ENCODE data around the gene MAGI2. TPM values are rescaled to one million over a fixed set of nuclear protein-coding genes. Genes with fewer than 3 reads are reported as not detected.
"Not testable (repeated sequence)": the region's sequence is repeated elsewhere in the genome, so short reads cannot be mapped to it uniquely, and the experiment has no call there.

Gene MAGI2
- total RNA-seq, 1 donor from 2014 or later, result 10.7 TPM

DNA sequence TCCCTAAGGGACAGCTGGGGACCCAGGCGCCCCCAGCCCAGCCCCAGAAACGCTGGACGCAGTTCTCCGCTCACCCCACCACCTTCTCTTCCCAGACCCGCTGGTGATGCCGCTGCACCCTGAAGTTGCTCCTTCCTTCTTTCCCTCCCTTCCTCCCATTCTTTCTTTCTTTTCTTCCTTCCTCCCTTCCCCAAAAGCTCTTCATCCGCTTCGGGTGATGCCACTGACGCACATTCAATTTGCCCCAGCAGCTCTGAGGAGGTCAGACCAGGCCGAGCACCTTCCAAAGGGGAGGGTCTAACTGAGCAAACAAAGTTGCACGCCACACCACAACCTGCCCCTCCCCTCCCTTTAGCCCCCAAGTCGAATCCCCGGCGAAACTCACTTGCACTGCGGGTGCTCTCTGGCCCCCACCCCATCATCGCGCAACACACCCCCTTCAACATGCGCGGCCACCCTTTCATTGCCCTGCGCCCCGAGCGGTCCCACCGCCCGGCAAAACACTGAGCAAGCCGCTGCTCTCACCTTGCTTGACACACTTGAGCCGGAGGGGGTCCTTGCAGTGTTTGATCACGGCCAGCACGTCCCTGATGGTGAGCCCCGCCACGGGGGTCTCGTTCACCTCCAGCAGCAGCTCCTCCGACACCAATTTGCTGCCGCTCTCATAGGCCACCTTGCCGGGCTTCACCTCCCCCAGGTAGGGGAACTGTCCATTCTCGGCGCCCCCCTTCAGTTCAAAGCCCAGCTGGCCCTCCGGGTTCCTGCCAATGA is 787 bp downstream of the MAGI2 start:
- Mint-ChIP-seq H3K27ac (ENCODE audit: unreplicated experiment) (peak overlapping the region; percentile 94), H3K9me3 (ENCODE audit: unreplicated experiment) (no peaks in the 10 kb centered on the region), H3K4me3 (ENCODE audit: unreplicated experiment) (peak overlapping the region; percentile 95), H3K4me1 (ENCODE audit: unreplicated experiment) (peaks cover 24% of the 10 kb centered on the region), H3K27me3 (ENCODE audit: unreplicated experiment) (no peaks in the 10 kb centered on the region), H3K36me3 (ENCODE audit: unreplicated experiment) (peaks cover 4% of the 10 kb centered on the region)
- DNase-seq (ENCODE audit: extremely low spot score, unreplicated experiment), result no peak
- TF ChIP-seq, protein P1, sequence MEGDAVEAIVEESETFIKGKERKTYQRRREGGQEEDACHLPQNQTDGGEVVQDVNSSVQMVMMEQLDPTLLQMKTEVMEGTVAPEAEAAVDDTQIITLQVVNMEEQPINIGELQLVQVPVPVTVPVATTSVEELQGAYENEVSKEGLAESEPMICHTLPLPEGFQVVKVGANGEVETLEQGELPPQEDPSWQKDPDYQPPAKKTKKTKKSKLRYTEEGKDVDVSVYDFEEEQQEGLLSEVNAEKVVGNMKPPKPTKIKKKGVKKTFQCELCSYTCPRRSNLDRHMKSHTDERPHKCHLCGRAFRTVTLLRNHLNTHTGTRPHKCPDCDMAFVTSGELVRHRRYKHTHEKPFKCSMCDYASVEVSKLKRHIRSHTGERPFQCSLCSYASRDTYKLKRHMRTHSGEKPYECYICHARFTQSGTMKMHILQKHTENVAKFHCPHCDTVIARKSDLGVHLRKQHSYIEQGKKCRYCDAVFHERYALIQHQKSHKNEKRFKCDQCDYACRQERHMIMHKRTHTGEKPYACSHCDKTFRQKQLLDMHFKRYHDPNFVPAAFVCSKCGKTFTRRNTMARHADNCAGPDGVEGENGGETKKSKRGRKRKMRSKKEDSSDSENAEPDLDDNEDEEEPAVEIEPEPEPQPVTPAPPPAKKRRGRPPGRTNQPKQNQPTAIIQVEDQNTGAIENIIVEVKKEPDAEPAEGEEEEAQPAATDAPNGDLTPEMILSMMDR (IDR thresholded peaks at IDR 0.05), result no peak

DNA sequence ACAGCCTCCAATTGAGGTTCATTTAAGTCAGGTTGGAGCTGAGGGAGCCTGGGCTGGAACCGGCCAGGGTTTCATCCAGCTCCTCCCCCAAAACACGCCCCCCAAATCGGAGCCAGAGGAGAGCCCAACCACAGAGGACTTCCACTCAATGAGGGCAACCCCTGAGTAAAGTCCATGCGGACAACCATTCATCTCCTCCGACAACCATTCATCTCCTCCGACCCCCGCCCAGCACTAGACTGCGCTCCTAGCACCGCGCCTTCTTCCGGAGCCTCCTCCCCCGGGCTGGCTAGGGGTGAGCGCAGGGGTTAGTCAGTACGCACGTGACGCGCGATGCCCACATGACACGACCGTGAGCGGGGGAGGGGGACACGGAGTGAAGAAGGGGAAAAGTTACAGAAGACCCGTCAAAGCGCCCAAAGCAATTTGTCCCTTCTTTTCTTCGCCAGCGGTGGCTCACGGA is 1.4 kb downstream of the MAGI2 start:
- Mint-ChIP-seq H3K36me3 (ENCODE audit: unreplicated experiment) (no peaks in the 10 kb centered on the region), H3K27me3 (ENCODE audit: unreplicated experiment) (no peaks in the 10 kb centered on the region)
- peak; percentile 88 for DNase-seq (ENCODE audit: extremely low spot score, unreplicated experiment)

DNA sequence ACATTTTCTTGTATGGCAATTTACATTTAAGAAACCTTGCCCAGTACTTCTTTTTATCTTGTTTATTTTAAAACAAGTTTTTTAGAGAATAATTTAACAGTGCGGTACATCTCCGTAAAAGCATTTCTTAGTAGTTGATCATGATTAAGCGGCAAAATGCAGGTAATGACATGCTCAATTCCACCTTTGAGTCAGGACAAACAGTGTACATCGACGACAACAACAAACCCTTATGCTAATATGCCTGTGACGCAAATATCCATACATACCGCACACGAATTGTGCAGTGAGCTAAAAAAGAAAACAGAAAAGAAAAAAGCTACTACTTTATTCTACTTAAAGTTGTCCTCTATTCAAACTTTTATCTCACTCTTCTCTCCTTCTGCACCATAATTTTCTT is 1.9 kb downstream of the MAGI2 start:
- no peaks in the 10 kb centered on the region for H3K9me3 Mint-ChIP-seq (ENCODE audit: unreplicated experiment)
- no peaks in the 10 kb centered on the region for H3K27me3 Mint-ChIP-seq (ENCODE audit: unreplicated experiment)
- TF ChIP-seq, protein P1 (IDR thresholded peaks at IDR 0.05), result no peak
- no peak for DNase-seq (ENCODE audit: extremely low spot score, unreplicated experiment)
- peak overlapping the region; percentile 95 for H3K4me3 Mint-ChIP-seq (ENCODE audit: unreplicated experiment)
- no peaks in the 10 kb centered on the region for H3K36me3 Mint-ChIP-seq (ENCODE audit: unreplicated experiment)
- peaks cover 24% of the 10 kb centered on the region for H3K4me1 Mint-ChIP-seq (ENCODE audit: unreplicated experiment)
- peak overlapping the region; percentile 94 for H3K27ac Mint-ChIP-seq (ENCODE audit: unreplicated experiment)

More for the DNA sequence above, 1.4 kb downstream of the MAGI2 start:
- TF ChIP-seq, protein P1 (IDR thresholded peaks at IDR 0.05), result no peak
- Mint-ChIP-seq H3K4me1 (ENCODE audit: unreplicated experiment) (peaks cover 24% of the 10 kb centered on the region), H3K27ac (ENCODE audit: unreplicated experiment) (peak overlapping the region; percentile 94), H3K4me3 (ENCODE audit: unreplicated experiment) (peak overlapping the region; percentile 95), H3K9me3 (ENCODE audit: unreplicated experiment) (no peaks in the 10 kb centered on the region)

DNA sequence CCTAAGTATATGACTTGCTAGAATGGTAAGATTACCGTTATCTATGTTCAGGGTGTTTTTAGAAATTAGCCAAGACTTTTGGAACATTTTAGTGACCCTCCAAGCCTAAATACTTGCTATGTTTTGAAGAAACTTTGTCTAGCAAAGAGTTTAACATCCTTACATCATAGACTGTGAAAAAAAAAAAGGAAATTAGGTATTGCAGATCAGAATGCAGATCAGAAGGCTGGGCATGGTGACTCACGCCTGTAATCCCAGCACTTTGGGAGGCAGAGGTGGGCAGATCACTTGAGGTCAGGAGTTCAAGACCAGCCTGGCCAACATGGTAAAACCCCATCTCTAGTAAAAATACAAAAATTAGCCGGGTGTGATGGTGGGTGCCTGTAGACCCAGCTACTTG is 10.7 kb downstream of the MAGI2 start:
- not testable (repeated sequence) for H3K36me3 Mint-ChIP-seq (ENCODE audit: unreplicated experiment); H3K27ac Mint-ChIP-seq (ENCODE audit: unreplicated experiment); H3K4me3 Mint-ChIP-seq (ENCODE audit: unreplicated experiment); H3K27me3 Mint-ChIP-seq (ENCODE audit: unreplicated experiment); H3K9me3 Mint-ChIP-seq (ENCODE audit: unreplicated experiment); H3K4me1 Mint-ChIP-seq (ENCODE audit: unreplicated experiment); DNase-seq (ENCODE audit: extremely low spot score, unreplicated experiment)

DNA sequence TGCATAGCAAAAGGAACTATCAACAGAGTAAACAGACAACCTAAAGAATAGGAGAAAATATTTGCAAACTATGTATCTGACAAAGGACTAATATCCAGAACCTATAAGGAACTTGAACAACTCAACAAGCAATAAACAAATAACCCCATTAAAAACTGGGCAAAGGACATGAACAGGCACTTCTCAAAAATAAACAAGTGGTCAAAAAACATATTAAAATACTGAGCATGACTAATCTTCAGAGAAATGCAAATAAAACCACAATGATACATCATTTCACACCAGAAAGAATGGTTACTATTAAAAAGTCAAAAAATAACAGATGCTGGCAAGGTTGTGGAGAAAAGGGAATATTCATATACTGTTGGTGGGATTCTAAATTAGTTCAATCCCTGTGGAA is 17.1 kb downstream of the MAGI2 start:
- Mint-ChIP-seq H3K36me3 (ENCODE audit: unreplicated experiment) (no peaks in the 10 kb centered on the region), H3K27me3 (ENCODE audit: unreplicated experiment) (peaks cover 3% of the 10 kb centered on the region), H3K27ac (ENCODE audit: unreplicated experiment) (no peak overlapping the region), H3K9me3 (ENCODE audit: unreplicated experiment) (no peaks in the 10 kb centered on the region), H3K4me1 (ENCODE audit: unreplicated experiment) (peaks cover 7% of the 10 kb centered on the region), H3K4me3 (ENCODE audit: unreplicated experiment) (no peak overlapping the region)
- no peak for DNase-seq (ENCODE audit: extremely low spot score, unreplicated experiment)
- TF ChIP-seq, protein P1 (IDR thresholded peaks at IDR 0.05), result no peak

All from osteocyte (in vitro differentiated cells).